Epidermal melanocyte (primary cell): ENCODE results near the gene IKZF3.

ENCODE experiments used
- DNase-seq: peaks from one replicate; pipeline ENCODE4 v3.0.0; 2011; ENCODE audit warnings: low spot score; ENCODE audit not compliant: insufficient read length

Gene IKZF3

GRCh38 chr17:39818358-39819000 is 45.6 kb downstream of the IKZF3 start:
- no peak for DNase-seq

- DNase-seq: no peak
Observed at GRCh38 chr17:39816272-39816671, 47.8 kb downstream of the IKZF3 start.

- DNase-seq: no peak
Observed at GRCh38 chr17:39814497-39814896, 49.6 kb downstream of the IKZF3 start.

GRCh38 chr17:39813631-39814030 is 50.5 kb downstream of the IKZF3 start:
- no peak for DNase-seq

- DNase-seq: no peak
Observed at GRCh38 chr17:39812466-39812865, 51.6 kb downstream of the IKZF3 start.

GRCh38 chr17:39810939-39811728 is 53.0 kb downstream of the IKZF3 start:
- no peak for DNase-seq

GRCh38 chr17:39809221-39809620 is 54.9 kb downstream of the IKZF3 start:
- no peak for DNase-seq

- DNase-seq: no peak
Observed at GRCh38 chr17:39808409-39808997, 55.6 kb downstream of the IKZF3 start.

- no peak for DNase-seq
Observed at GRCh38 chr17:39804839-39805238, 59.3 kb downstream of the IKZF3 start.

GRCh38 chr17:39801055-39801454 is 63.1 kb downstream of the IKZF3 start:
- no peak for DNase-seq

GRCh38 chr17:39800540-39800939 is 63.6 kb downstream of the IKZF3 start:
- DNase-seq: no peak

- DNase-seq: no peak
Observed at GRCh38 chr17:39799395-39799794, 64.7 kb downstream of the IKZF3 start.

- DNase-seq: no peak
Observed at GRCh38 chr17:39794249-39794970, 69.7 kb downstream of the IKZF3 start.

GRCh38 chr17:39793301-39793872 is 70.7 kb downstream of the IKZF3 start:
- no peak for DNase-seq

GRCh38 chr17:39792526-39793221 is 71.4 kb downstream of the IKZF3 start:
- DNase-seq: no peak

- no peak for DNase-seq
Observed at GRCh38 chr17:39791111-39791992, 72.8 kb downstream of the IKZF3 start.

GRCh38 chr17:39787743-39788484 is 76.2 kb downstream of the IKZF3 start:
- DNase-seq: no peak

GRCh38 chr17:39787041-39787440 is 77.1 kb downstream of the IKZF3 start:
- DNase-seq: no peak

GRCh38 chr17:39782980-39783379 is 81.1 kb downstream of the IKZF3 start:
- DNase-seq: no peak
